PC-3 (cell line): ENCODE results near the gene HOXD11. TPM values are rescaled to one million over a fixed set of nuclear protein-coding genes. Genes with fewer than 3 reads are reported as not detected.

ENCODE experiments used
- ATAC-seq: fragments of 200-7000 bp; cut with Tn5 transposase; 2 replicates; pipeline ENCODE4 v1.9.1; 2020; ENCODE audit warnings: mild to moderate bottlenecking, moderate library complexity
- BruUV-seq: library from RNA; stranded (reverse); fragments of 400-500 nt; replicated peaks from 2 replicates; lab custom pipeline; 2021; lab: Mats Ljungman, UMichigan
- CTCF ChIA-PET: fragments of 300-600 bp; sonication (Branson Sonifier 250); formaldehyde crosslinking; loops from one replicate; lab custom pipeline; 2022; ENCODE audit warnings: antibody characterized with exemption; lab: Charles Lee
- POLR2A ChIA-PET: fragments of 300-600 bp; sonication (Branson Sonifier 250); formaldehyde crosslinking; loops from one replicate; lab custom pipeline; 2022; ENCODE audit warnings: antibody characterized with exemption; ENCODE audit not compliant: unreplicated experiment; lab: Charles Lee
- DNase-seq: peaks from one replicate; pipeline ENCODE4 v3.0.0-alpha.2; 2015
- H2AFZ ChIP-seq: fragments of 300-600 bp; sonication (generic); 2 replicates; pipeline ENCODE4 v1.6.0; 2016; ENCODE audit warnings: antibody characterized with exemption, low read length
- H3F3A ChIP-seq: fragments of 300-600 bp; sonication (generic); one replicate; pipeline ENCODE4 v1.6.0; 2017; ENCODE audit warnings: antibody characterized with exemption, low read length, control low read depth, mild to moderate bottlenecking; ENCODE audit not compliant: unreplicated experiment
- H3K27ac ChIP-seq: fragments of 300-600 bp; sonication (generic); 2 replicates; pipeline ENCODE4 v1.5.1; 2016; ENCODE audit warnings: mild to moderate bottlenecking, low read length
- H3K27me3 ChIP-seq: fragments of 300-600 bp; sonication (generic); 2 replicates; pipeline ENCODE4 v1.6.1; 2016; ENCODE audit warnings: low read length, mixed read lengths
- H3K36me3 ChIP-seq: fragments of 300-600 bp; sonication (generic); 2 replicates; pipeline ENCODE4 v1.6.1; 2016; ENCODE audit warnings: low read depth, mixed run types, low read length, mixed read lengths
- H3K4me1 ChIP-seq: fragments of 300-600 bp; sonication (generic); 2 replicates; pipeline ENCODE4 v1.5.1; 2016; ENCODE audit warnings: low read length; ENCODE audit not compliant: insufficient read depth
- H3K4me2 ChIP-seq: fragments of 300-600 bp; sonication (generic); 2 replicates; pipeline ENCODE4 v1.6.0; 2016; ENCODE audit warnings: low read length
- H3K4me3 ChIP-seq: fragments of 300-600 bp; sonication (generic); 2 replicates; pipeline ENCODE4 v1.5.1; 2016; ENCODE audit warnings: mild to moderate bottlenecking, low read length, mixed read lengths
- H3K79me2 ChIP-seq: fragments of 300-600 bp; sonication (generic); 2 replicates; pipeline ENCODE4 v1.6.1; 2017; ENCODE audit warnings: low read length, mixed read lengths
- H3K9ac ChIP-seq: fragments of 300-600 bp; sonication (generic); 2 replicates; pipeline ENCODE4 v1.6.0; 2016; ENCODE audit warnings: mild to moderate bottlenecking, low read length
- H3K9me2 ChIP-seq: fragments of 300-600 bp; sonication (generic); replicated peaks from 2 replicates; pipeline ENCODE4 v1.6.1; 2016; ENCODE audit warnings: mixed run types, low read length, mixed read lengths
- H3K9me3 ChIP-seq: fragments of 300-600 bp; sonication (generic); 2 replicates; pipeline ENCODE4 v1.6.1; 2016; ENCODE audit warnings: low read length, mixed read lengths
- H4K20me1 ChIP-seq: fragments of 300-600 bp; sonication (generic); 2 replicates; pipeline ENCODE4 v1.6.1; 2016; ENCODE audit warnings: low read length, mixed read lengths
- CTCF ChIP-seq: fragments of 300-600 bp; sonication (generic); conservative IDR thresholded peaks from 2 replicates; pipeline ENCODE4 v1.5.1; 2017; ENCODE audit warnings: antibody characterized with exemption, low read depth, mild to moderate bottlenecking, low read length
- EZH2 ChIP-seq: fragments of 300-600 bp; sonication (generic); IDR thresholded peaks from one replicate; pipeline ENCODE4 v1.6.1; 2017; ENCODE audit warnings: antibody characterized with exemption, mild to moderate bottlenecking, low read length; ENCODE audit not compliant: unreplicated experiment
- EZH2phosphoT487 ChIP-seq: fragments of 300-600 bp; sonication (generic); IDR thresholded peaks from 2 replicates; pipeline ENCODE4 v1.6.1; 2018; ENCODE audit warnings: mild to moderate bottlenecking, antibody characterized with exemption, low read length, borderline replicate concordance
- intact Hi-C: fragments of 100-400 bp; cut with micrococcal nuclease; formaldehyde crosslinking; loops from 2 replicates; pipeline ENCODE4 v1.9.0; 2023
- total RNA-seq: library from RNA; depleted of rRNA; stranded (reverse); fragments of >200 nt; gene quantifications from 2 replicates; pipeline ENCODE4 v1.2.3, GENCODE V29; 2014

Gene HOXD11
- total RNA-seq, 1 experiment from 2014 or later: not detected

GRCh38 chr2:176089843-176090395, 17.2 kb upstream of the HOXD11 start:
- Histone ChIP-seq H4K20me1 (no peaks in the 10 kb centered on the region), H3F3A (no peaks in the 10 kb centered on the region), H2AFZ (no peak overlapping the region), H3K4me2 (no peak overlapping the region), H3K27me3 (peaks cover 53% of the 10 kb centered on the region), H3K9me3 (no peaks in the 10 kb centered on the region), H3K4me1 (peaks cover 12% of the 10 kb centered on the region), H3K9ac (no peak overlapping the region), H3K4me3 (no peak overlapping the region), H3K79me2 (no peaks in the 10 kb centered on the region), H3K27ac (no peak overlapping the region), H3K9me2 (no peaks in the 10 kb centered on the region), H3K36me3 (no peaks in the 10 kb centered on the region)
- ChIA-PET CTCF (no interaction called here), POLR2A (no interaction called here)
- ATAC-seq: no peak
- DNase-seq: no peak
- TF ChIP-seq CTCF: no peak
- no peak for TF ChIP-seq EZH2phosphoT487
- no peak for TF ChIP-seq EZH2
- no TSS peak for BruUV-seq
- intact Hi-C loops: loop anchor here (5.0 to 10.0 kb wide), 3 partner anchors 88 to 1055 kb away; partner anchors contain the start of gene LNPK

DNA sequence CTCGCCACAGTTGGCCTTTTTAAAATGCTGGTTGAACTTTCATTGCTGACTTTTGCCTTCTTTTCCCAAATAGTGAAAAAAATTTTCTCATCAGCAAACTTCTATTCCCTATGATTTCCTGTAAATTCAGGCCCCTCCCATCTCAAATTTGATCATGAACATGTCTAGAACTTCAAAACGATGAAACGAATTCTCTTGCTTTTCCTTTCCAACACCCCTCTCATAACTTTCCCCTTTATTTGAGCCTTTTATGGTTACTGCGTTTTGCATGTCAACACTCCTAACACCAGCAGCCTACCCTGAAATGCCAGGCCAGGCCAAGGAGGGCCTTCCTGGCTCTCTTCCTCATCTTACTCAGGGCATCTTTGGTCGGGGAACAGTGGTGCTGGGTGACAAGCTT, 16.2 kb upstream of the HOXD11 start:
- Histone ChIP-seq H3F3A (no peaks in the 10 kb centered on the region), H2AFZ (no peak overlapping the region), H3K9me3 (no peaks in the 10 kb centered on the region), H4K20me1 (no peaks in the 10 kb centered on the region), H3K4me3 (no peak overlapping the region), H3K4me2 (no peak overlapping the region), H3K4me1 (peaks cover 10% of the 10 kb centered on the region), H3K9me2 (no peaks in the 10 kb centered on the region), H3K27me3 (peaks cover 44% of the 10 kb centered on the region), H3K36me3 (no peaks in the 10 kb centered on the region), H3K27ac (no peak overlapping the region), H3K9ac (no peak overlapping the region), H3K79me2 (no peaks in the 10 kb centered on the region)
- no TSS peak for BruUV-seq
- ChIA-PET CTCF (no interaction called here), POLR2A (no interaction called here)
- DNase-seq: no peak
- intact Hi-C loops: loop anchor here (10.0 kb wide), 1 partner anchor 1056 kb away; no protein-coding TSS in a partner anchor
- ATAC-seq: no peak
- no peak for TF ChIP-seq CTCF
